GM12891 (cell line): Measurements from ENCODE around the gene CSH2.
"Not testable (repeated sequence)": the region's sequence is repeated elsewhere in the genome, so short reads cannot be mapped to it uniquely, and the experiment has no call there.

Experiments used
- PAX5 ChIP-seq: IDR thresholded peaks from 2 replicates; pipeline ENCODE4 v1.6.1; 2011; ENCODE audit warnings: low read length, moderate library complexity, mild to moderate bottlenecking; ENCODE audit not compliant: insufficient read depth, severe bottlenecking
- POLR2A ChIP-seq: IDR thresholded peaks from 2 replicates; pipeline ENCODE4 v1.6.1; 2011; ENCODE audit warnings: low read depth, low read length, control low read depth
- POLR2AphosphoS5 ChIP-seq: IDR thresholded peaks from 2 replicates; pipeline ENCODE4 v1.6.1; 2011; ENCODE audit warnings: low read depth, low read length, control low read depth
- POU2F2 ChIP-seq: IDR thresholded peaks from 2 replicates; pipeline ENCODE4 v1.6.1; 2011; ENCODE audit warnings: low read depth, mild to moderate bottlenecking, control low read depth, low read length, moderate library complexity
- TAF1 ChIP-seq: IDR thresholded peaks from 2 replicates; pipeline ENCODE4 v1.6.1; 2011; ENCODE audit warnings: low read depth, low read length, control low read depth

GRCh38 chr17:63873577-63873976 lies at the start of gene CSH2:
- TF ChIP-seq POLR2AphosphoS5, TAF1, POLR2A, POU2F2, PAX5: not testable (repeated sequence)
